HFFc6 (cell line): ENCODE data around the gene LRP1B. TPM values are rescaled to one million over a fixed set of nuclear protein-coding genes. Genes with fewer than 3 reads are reported as not detected.

Source experiments
- DNase-seq: peaks from one replicate; pipeline ENCODE4 v3.0.0-alpha.2; 2018
- H3K27ac Mint-ChIP-seq: 2 replicates; pipeline ENCODE4 v1.8.0; 2020; ENCODE audit warnings: mild to moderate bottlenecking, mixed read lengths
- H3K27me3 Mint-ChIP-seq: 2 replicates; pipeline ENCODE4 v1.8.0; 2021; ENCODE audit warnings: mild to moderate bottlenecking, moderate library complexity, mixed read lengths; ENCODE audit not compliant: insufficient read depth
- H3K36me3 Mint-ChIP-seq: 2 replicates; pipeline ENCODE4 v1.8.0; 2021; ENCODE audit warnings: low read depth, mixed read lengths
- H3K4me1 Mint-ChIP-seq: 2 replicates; pipeline ENCODE4 v1.8.0; 2020; ENCODE audit warnings: low read depth, mixed read lengths
- H3K4me3 Mint-ChIP-seq: 2 replicates; pipeline ENCODE4 v1.8.0; 2020; ENCODE audit warnings: mild to moderate bottlenecking, moderate library complexity, mixed read lengths
- H3K9me3 Mint-ChIP-seq: 2 replicates; pipeline ENCODE4 v1.8.0; 2020; ENCODE audit warnings: mild to moderate bottlenecking, mixed read lengths
- CTCF ChIP-seq: fragments of 200-600 bp; sonication (generic); IDR thresholded peaks from 2 replicates; pipeline ENCODE4 v1.5.0; 2021; ENCODE audit warnings: antibody characterized with exemption, mild to moderate bottlenecking
- total RNA-seq, 6 experiments: library from RNA; stranded (reverse); fragmentation: NEBNext Ultra II Directional; extraction: Animal tissue kit (Norgen Biotek cat#: 25700); gene quantifications; 2 replicates in 1 of 6; 3 replicates in 5 of 6; pipeline ENCODE4 v1.2.3, GENCODE V29; 2021

The LRP1B gene
- total RNA-seq, 6 experiments from 2014 or later: not detected

- DNase-seq: no peak
- TF ChIP-seq CTCF: no peak
- Mint-ChIP-seq H3K27ac (no peak overlapping the region), H3K36me3 (no peaks in the 10 kb centered on the region), H3K4me1 (no peaks in the 10 kb centered on the region; the same call in 1 of the 2 replicates), H3K4me3 (no peak overlapping the region), H3K9me3 (peaks cover 13% of the 10 kb centered on the region), H3K27me3 (no peaks in the 10 kb centered on the region)
Measured at GRCh38 chr2:141523199-141523598, 607.6 kb downstream of the LRP1B start.

GRCh38 chr2:141522702-141523101 lies 608.1 kb downstream of the LRP1B start:
- TF ChIP-seq CTCF: no peak
- H3K4me1 Mint-ChIP-seq: no peaks in the 10 kb centered on the region; the same call in 1 of the 2 replicates
- H3K9me3 Mint-ChIP-seq: peaks cover 9% of the 10 kb centered on the region
- no peaks in the 10 kb centered on the region for H3K36me3 Mint-ChIP-seq
- no peak overlapping the region for H3K27ac Mint-ChIP-seq
- no peak overlapping the region for H3K4me3 Mint-ChIP-seq
- no peaks in the 10 kb centered on the region for H3K27me3 Mint-ChIP-seq
- DNase-seq: no peak

- H3K36me3 Mint-ChIP-seq: no peaks in the 10 kb centered on the region
- H3K27ac Mint-ChIP-seq: no peak overlapping the region
- H3K4me1 Mint-ChIP-seq: no peaks in the 10 kb centered on the region; the same call in 1 of the 2 replicates
- TF ChIP-seq CTCF: no peak
- no peaks in the 10 kb centered on the region for H3K27me3 Mint-ChIP-seq
- H3K9me3 Mint-ChIP-seq: peaks cover 13% of the 10 kb centered on the region
- H3K4me3 Mint-ChIP-seq: no peak overlapping the region
- no peak for DNase-seq
Measured at GRCh38 chr2:141522048-141522447, 608.8 kb downstream of the LRP1B start.

GRCh38 chr2:141519906-141520305 lies 610.9 kb downstream of the LRP1B start:
- Mint-ChIP-seq H3K4me1 (no peaks in the 10 kb centered on the region; the same call in 1 of the 2 replicates), H3K4me3 (no peak overlapping the region), H3K36me3 (no peaks in the 10 kb centered on the region), H3K27me3 (no peaks in the 10 kb centered on the region), H3K27ac (no peak overlapping the region), H3K9me3 (peaks cover 14% of the 10 kb centered on the region)
- no peak for DNase-seq
- TF ChIP-seq CTCF: no peak

GRCh38 chr2:141517852-141518421 lies 612.9 kb downstream of the LRP1B start:
- Mint-ChIP-seq H3K27me3 (no peaks in the 10 kb centered on the region), H3K36me3 (no peaks in the 10 kb centered on the region), H3K4me1 (no peaks in the 10 kb centered on the region; the same call in 1 of the 2 replicates), H3K4me3 (no peak overlapping the region), H3K9me3 (peaks cover 18% of the 10 kb centered on the region), H3K27ac (no peak overlapping the region)
- DNase-seq: no peak
- TF ChIP-seq CTCF: no peak
